IMR-90 (cell line): Measurements from ENCODE around the gene NCAPH2. TPM values are rescaled to one million over a fixed set of nuclear protein-coding genes. Genes with fewer than 3 reads are reported as not detected.
A peak's percentile ranks its signal among the peaks of the same experiment; 100 is the strongest.

Experiments
- ATAC-seq: fragments of 200-7000 bp; cut with Tn5 transposase; 2 replicates; pipeline ENCODE4 v1.9.1; 2020; ENCODE audit warnings: low read depth, mild to moderate bottlenecking, moderate library complexity
- BruUV-seq: library from RNA; stranded (reverse); fragments of 400-500 nt; replicated peaks from 2 replicates; lab custom pipeline; 2021; lab: Mats Ljungman, UMichigan
- CTCF ChIA-PET: fragments of 300-600 bp; formaldehyde crosslinking; extraction: SDS; loops from one replicate; lab custom pipeline; 2021; ENCODE audit warnings: antibody characterized with exemption; lab: Yijun Ruan, JAX
- POLR2A ChIA-PET: fragments of 300-600 bp; sonication (Branson Sonifier 250); formaldehyde crosslinking; loops from one replicate; lab custom pipeline; 2022; ENCODE audit warnings: antibody characterized with exemption; ENCODE audit not compliant: unreplicated experiment; lab: Charles Lee
- DNase-seq: peaks from one replicate; pipeline ENCODE4 v3.0.0; 2013
- H2AFZ ChIP-seq: replicated peaks from 2 replicates; pipeline ENCODE3; 2013; ENCODE audit warnings: low read length, mild to moderate bottlenecking; ENCODE audit not compliant: poor library complexity
- H2AK5ac ChIP-seq: 2 replicates; pipeline ENCODE4 v1.6.1; 2013; ENCODE audit warnings: low read depth, low read length, inconsistent platforms
- H2AK9ac ChIP-seq: replicated peaks from 2 replicates; pipeline ENCODE3; 2013; ENCODE audit warnings: mild to moderate bottlenecking, low read depth, low read length, moderate library complexity; ENCODE audit not compliant: poor library complexity
- H2BK120ac ChIP-seq: 2 replicates; pipeline ENCODE4 v1.6.1; 2013; ENCODE audit warnings: low read depth, low read length, inconsistent platforms
- H2BK15ac ChIP-seq: 3 replicates; pipeline ENCODE4 v1.6.1; 2013; ENCODE audit warnings: low read depth, low read length, inconsistent platforms
- H2BK20ac ChIP-seq: 2 replicates; pipeline ENCODE4 v1.6.1; 2013; ENCODE audit warnings: low read depth, mild to moderate bottlenecking, inconsistent platforms, low read length, moderate library complexity
- H2BK5ac ChIP-seq: 2 replicates; pipeline ENCODE4 v1.6.1; 2013; ENCODE audit warnings: mild to moderate bottlenecking, low read depth, low read length, inconsistent platforms; ENCODE audit not compliant: poor library complexity, severe bottlenecking
- H3K14ac ChIP-seq: replicated peaks from 2 replicates; pipeline ENCODE4 v1.6.1; 2013; ENCODE audit warnings: low read depth, low read length, inconsistent platforms
- H3K18ac ChIP-seq: 2 replicates; pipeline ENCODE4 v1.6.1; 2013; ENCODE audit warnings: low read depth, low read length, control low read depth
- H3K23ac ChIP-seq: 2 replicates; pipeline ENCODE4 v1.6.1; 2013; ENCODE audit warnings: low read depth, low read length, inconsistent platforms
- H3K27ac ChIP-seq: 2 replicates; pipeline ENCODE4 v1.5.1; 2013; ENCODE audit warnings: mild to moderate bottlenecking, control low read depth, low read length; ENCODE audit not compliant: insufficient read depth
- H3K27me3 ChIP-seq: 2 replicates; pipeline ENCODE4 v1.6.1; 2013; ENCODE audit warnings: low read length; ENCODE audit not compliant: control insufficient read depth, insufficient read depth
- H3K36me3 ChIP-seq: 2 replicates; pipeline ENCODE4 v1.6.1; 2013; ENCODE audit warnings: low read length, mixed read lengths; ENCODE audit not compliant: control insufficient read depth, insufficient read depth
- H3K4ac ChIP-seq: 2 replicates; pipeline ENCODE4 v1.6.1; 2013; ENCODE audit warnings: low read depth, low read length, inconsistent platforms
- H3K4me1 ChIP-seq: 2 replicates; pipeline ENCODE4 v1.6.1; 2013; ENCODE audit warnings: low read length, mixed read lengths; ENCODE audit not compliant: control insufficient read depth, insufficient read depth
- H3K4me2 ChIP-seq: 2 replicates; pipeline ENCODE4 v1.6.1; 2013; ENCODE audit warnings: low read depth, mild to moderate bottlenecking, control low read depth, low read length, moderate library complexity
- H3K4me3 ChIP-seq: 2 replicates; pipeline ENCODE4 v1.5.1; 2013; ENCODE audit warnings: low read depth, mild to moderate bottlenecking, control low read depth, low read length, moderate library complexity; ENCODE audit not compliant: insufficient read depth
- H3K56ac ChIP-seq: 2 replicates; pipeline ENCODE4 v1.6.1; 2013; ENCODE audit warnings: low read length, inconsistent platforms; ENCODE audit not compliant: insufficient read depth; ENCODE audit errors: extremely low read depth
- H3K79me1 ChIP-seq, 2 experiments: 2 replicates each; pipeline ENCODE4 v1.6.1; 2013; ENCODE audit warnings: low read length in 2 of 2, inconsistent platforms in 1 of 2, low read depth in 1 of 2
- H3K9ac ChIP-seq: 2 replicates; pipeline ENCODE4 v1.6.1; 2013; ENCODE audit warnings: low read depth, low read length, control low read depth
- H3K9me1 ChIP-seq: 2 replicates; pipeline ENCODE4 v1.6.1; 2013; ENCODE audit warnings: low read length, inconsistent platforms; ENCODE audit not compliant: insufficient read depth
- H3K9me3 ChIP-seq: 2 replicates; pipeline ENCODE4 v1.6.1; 2013; ENCODE audit warnings: low read length; ENCODE audit not compliant: control insufficient read depth, insufficient read depth
- H4K20me1 ChIP-seq: 2 replicates; pipeline ENCODE4 v1.6.1; 2013; ENCODE audit warnings: low read length, inconsistent platforms; ENCODE audit not compliant: insufficient read depth
- H4K5ac ChIP-seq: 2 replicates; pipeline ENCODE4 v1.6.1; 2013; ENCODE audit warnings: mild to moderate bottlenecking, low read depth, low read length, control low read depth
- H4K8ac ChIP-seq, 2 experiments: 2 replicates each; pipeline ENCODE4 v1.6.1; 2013; ENCODE audit warnings: low read depth in 2 of 2, low read length in 2 of 2, control low read depth in 1 of 2, inconsistent platforms in 1 of 2
- H4K91ac ChIP-seq: 2 replicates; pipeline ENCODE4 v1.6.1; 2013; ENCODE audit warnings: low read depth, low read length, inconsistent platforms; ENCODE audit not compliant: insufficient read depth
- CEBPB ChIP-seq: IDR thresholded peaks from 2 replicates; pipeline ENCODE4 v1.6.1; 2012; ENCODE audit warnings: low read depth, low read length, improper control_type of control experiment
- FOS ChIP-seq: fragments of 150-350 bp; IDR thresholded peaks from 2 replicates; pipeline ENCODE4 v1.6.1; 2016; ENCODE audit warnings: low read depth, low read length
- MAZ ChIP-seq: IDR thresholded peaks from 2 replicates; pipeline ENCODE4 v1.6.1; 2012; ENCODE audit warnings: low read depth, mild to moderate bottlenecking, low read length, improper control_type of control experiment, moderate library complexity, borderline replicate concordance
- WGBS, 2 experiments: methylation state at CpG; one replicate each; pipeline versions ENCODE4 v1.1.5 to v1.1.7; 2013; ENCODE audit warnings: missing lambda C conversion rate in 2 of 2; ENCODE audit not compliant: insufficient read length in 1 of 2; ENCODE audit errors: extremely low coverage in 2 of 2; 5-methylcytosine and 5-hydroxymethylcytosine counted together
- dilution Hi-C: fragments of 300-500 bp; cut with HindIII; formaldehyde crosslinking; loops from one replicate; pipeline ENCODE4 v1.14.3; 2018; ENCODE audit warnings: low sequenced_read_pairs; ENCODE audit not compliant: unreplicated experiment
- in situ Hi-C: fragments of 300-500 bp; cut with MboI; formaldehyde crosslinking; loops from 3 replicates; pipeline ENCODE4 v1.14.3; 2019; ENCODE audit warnings: low sequenced_read_pairs, inconsistent platforms, mixed read lengths
- intact Hi-C: fragments of 100-400 bp; cut with micrococcal nuclease; formaldehyde crosslinking; loops from 2 replicates; pipeline ENCODE4 v1.10.0; 2022
- polyA plus RNA-seq, 3 experiments: library from polyadenylated mRNA; depleted of rRNA; stranded (reverse); fragments of >200 nt; gene quantifications; 2 replicates each; pipeline ENCODE4 v1.2.3, GENCODE V29; 2012; ENCODE audit warnings: low replicate concordance in 1 of 3
- total RNA-seq: library from RNA; depleted of rRNA; stranded (reverse); fragments of >200 nt; gene quantifications from 2 replicates; pipeline ENCODE4 v1.2.3, GENCODE V29; 2012
- TF ChIP-seq, protein P1 (sequence below): fragments of 150-350 bp; IDR thresholded peaks from 2 replicates; pipeline ENCODE4 v1.6.1; 2017; ENCODE audit warnings: mild to moderate bottlenecking, antibody characterized with exemption, low read length, low read depth
- TF ChIP-seq, protein P2 (sequence below): conservative IDR thresholded peaks from 2 replicates; pipeline ENCODE4 v1.5.1; 2012; ENCODE audit warnings: mild to moderate bottlenecking, low read depth, low read length, improper control_type of control experiment

Gene NCAPH2
- total and polyA plus RNA-seq, 2 of the 4 experiments (the other 2 are of a cell fraction), result 30.2 to 38.5 TPM

DNA sequence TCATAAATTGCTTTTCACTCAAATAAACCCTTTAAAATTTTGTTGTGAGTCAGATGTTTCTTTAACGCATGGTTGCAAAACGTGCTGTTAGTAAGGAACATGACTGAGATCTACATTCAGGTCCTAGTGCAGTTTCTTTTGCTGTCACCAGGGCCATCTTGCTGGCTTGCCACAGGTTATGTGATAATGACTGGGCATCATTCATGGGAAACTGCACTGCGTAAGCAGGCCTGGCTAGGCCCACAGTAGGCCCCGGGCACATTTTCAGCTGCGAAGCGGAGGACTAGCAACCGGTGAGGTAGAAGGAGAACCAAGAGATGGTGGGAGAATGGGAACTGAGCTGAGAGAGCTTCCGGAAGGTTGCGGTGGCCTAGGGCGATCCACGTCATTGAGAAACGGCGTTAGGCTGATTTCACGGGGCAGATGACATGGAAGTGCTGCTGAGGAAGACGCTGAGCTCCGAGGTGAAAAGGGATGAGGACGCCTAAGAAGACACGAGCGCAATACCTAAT is 34.4 kb downstream of the NCAPH2 start:
- POLR2A ChIA-PET, result no interaction called here

More for the DNA sequence above, 34.4 kb downstream of the NCAPH2 start:
- no peak for ATAC-seq
- H2BK15ac ChIP-seq, result no peak overlapping the region
- no peak for DNase-seq
- H3K23ac ChIP-seq, result no peak overlapping the region
- dilution Hi-C loops (no loop called here), intact Hi-C loops (no loop called here), in situ Hi-C loops (no loop called here)
- H3K18ac ChIP-seq, result no peak overlapping the region
- BruUV-seq, result no TSS peak
- 88% methylated on average over 11 of the region's 19 CpGs; no CpG with 5 or more reads in 1 of the 2 experiments for WGBS, 2 experiments
- peaks cover 7% of the 10 kb centered on the region for H3K9me1 ChIP-seq
- no peak overlapping the region for H2AK9ac ChIP-seq
- H2BK120ac ChIP-seq, result peak overlapping the region; percentile 1; the same call in 1 of the 2 replicates
- peaks cover 12% of the 10 kb centered on the region for H3K4me1 ChIP-seq
- no peak overlapping the region for H3K4me2 ChIP-seq
- H3K9me3 ChIP-seq, result no peaks in the 10 kb centered on the region
- TF ChIP-seq FOS, result no peak
- TF ChIP-seq, protein P1, sequence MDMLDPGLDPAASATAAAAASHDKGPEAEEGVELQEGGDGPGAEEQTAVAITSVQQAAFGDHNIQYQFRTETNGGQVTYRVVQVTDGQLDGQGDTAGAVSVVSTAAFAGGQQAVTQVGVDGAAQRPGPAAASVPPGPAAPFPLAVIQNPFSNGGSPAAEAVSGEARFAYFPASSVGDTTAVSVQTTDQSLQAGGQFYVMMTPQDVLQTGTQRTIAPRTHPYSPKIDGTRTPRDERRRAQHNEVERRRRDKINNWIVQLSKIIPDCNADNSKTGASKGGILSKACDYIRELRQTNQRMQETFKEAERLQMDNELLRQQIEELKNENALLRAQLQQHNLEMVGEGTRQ, result no peak
- TF ChIP-seq CEBPB, result no peak
- no peak for TF ChIP-seq MAZ
- TF ChIP-seq, protein P2, sequence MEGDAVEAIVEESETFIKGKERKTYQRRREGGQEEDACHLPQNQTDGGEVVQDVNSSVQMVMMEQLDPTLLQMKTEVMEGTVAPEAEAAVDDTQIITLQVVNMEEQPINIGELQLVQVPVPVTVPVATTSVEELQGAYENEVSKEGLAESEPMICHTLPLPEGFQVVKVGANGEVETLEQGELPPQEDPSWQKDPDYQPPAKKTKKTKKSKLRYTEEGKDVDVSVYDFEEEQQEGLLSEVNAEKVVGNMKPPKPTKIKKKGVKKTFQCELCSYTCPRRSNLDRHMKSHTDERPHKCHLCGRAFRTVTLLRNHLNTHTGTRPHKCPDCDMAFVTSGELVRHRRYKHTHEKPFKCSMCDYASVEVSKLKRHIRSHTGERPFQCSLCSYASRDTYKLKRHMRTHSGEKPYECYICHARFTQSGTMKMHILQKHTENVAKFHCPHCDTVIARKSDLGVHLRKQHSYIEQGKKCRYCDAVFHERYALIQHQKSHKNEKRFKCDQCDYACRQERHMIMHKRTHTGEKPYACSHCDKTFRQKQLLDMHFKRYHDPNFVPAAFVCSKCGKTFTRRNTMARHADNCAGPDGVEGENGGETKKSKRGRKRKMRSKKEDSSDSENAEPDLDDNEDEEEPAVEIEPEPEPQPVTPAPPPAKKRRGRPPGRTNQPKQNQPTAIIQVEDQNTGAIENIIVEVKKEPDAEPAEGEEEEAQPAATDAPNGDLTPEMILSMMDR, result no peak
- no peak overlapping the region for H4K8ac ChIP-seq
- no peak overlapping the region for H3K14ac ChIP-seq
- H2BK5ac ChIP-seq, result no peak overlapping the region
- H2AK5ac ChIP-seq, result 0 out of 2 replicates have a peak overlapping the region, but pooled peaks have one; percentile 25
- no peak overlapping the region for H2BK20ac ChIP-seq
- no peaks in the 10 kb centered on the region for H4K20me1 ChIP-seq
- no peak overlapping the region for H3K56ac ChIP-seq
- CTCF ChIA-PET, result interaction anchor here (0.6 kb wide), 1 partner anchor 14 kb away, joined by 3 read pairs; no protein-coding TSS in a partner anchor
- H3K4me3 ChIP-seq, result no peak overlapping the region
- H3K9ac ChIP-seq, result no peak overlapping the region
- H3K4ac ChIP-seq, result no peak overlapping the region; the same call in 1 of the 2 replicates
- no peak overlapping the region for H3K27ac ChIP-seq
- H2AFZ ChIP-seq, result no peak overlapping the region
- H4K5ac ChIP-seq, result no peak overlapping the region
- H3K36me3 ChIP-seq, result no peaks in the 10 kb centered on the region
- H3K27me3 ChIP-seq, result peaks cover 28% of the 10 kb centered on the region
- no peaks in the 10 kb centered on the region for H3K79me1 ChIP-seq
- H4K91ac ChIP-seq, result no peak overlapping the region
